ENCODE data around the gene LMX1A. TPM values are rescaled to one million over a fixed set of nuclear protein-coding genes. Genes with fewer than 3 reads are reported as not detected.

Gene LMX1A
- total RNA-seq, 2 experiments from 2014 or later = not detected

DNA sequence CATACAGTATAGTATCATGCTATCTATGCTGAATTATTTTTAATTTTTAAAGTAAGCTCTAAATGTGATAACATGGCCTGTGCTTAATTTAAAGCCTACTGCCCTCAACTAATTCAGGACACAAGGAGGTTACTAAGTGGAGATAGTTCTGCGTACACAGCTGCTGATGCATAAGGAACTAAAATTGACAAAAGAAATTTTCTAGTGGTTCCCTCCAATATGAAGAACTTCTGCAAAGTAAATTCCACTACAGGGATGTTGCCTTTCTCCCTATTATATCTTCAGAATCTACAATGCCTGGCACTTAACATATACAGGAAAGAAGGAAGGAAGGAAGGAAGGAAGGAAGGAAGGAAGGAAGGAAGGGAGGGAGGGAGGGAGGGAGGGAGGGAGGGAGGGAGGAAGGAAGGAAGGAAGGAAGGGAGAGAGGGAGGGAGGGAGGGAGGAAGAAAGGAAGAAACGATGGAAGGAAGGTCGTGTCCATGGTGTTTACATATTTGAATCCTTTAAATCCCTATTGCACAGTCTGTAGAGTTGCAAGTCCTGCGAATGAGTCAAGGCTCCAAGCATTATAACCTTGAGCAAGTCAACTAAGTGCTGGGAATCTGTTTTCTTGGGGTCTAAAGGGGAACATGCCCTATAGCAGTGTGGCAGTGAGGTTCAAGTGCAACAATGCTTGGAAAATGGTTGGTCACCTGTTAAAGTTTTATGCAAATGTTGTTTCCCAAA, 171.2 kb downstream of the LMX1A start:
- Mint-ChIP-seq H3K4me1 (ENCODE audit: low read depth) (no peaks in the 10 kb centered on the region), H3K27me3 (peaks cover 5% of the 10 kb centered on the region), H3K36me3 (ENCODE audit: low read depth) (no peaks in the 10 kb centered on the region), H3K4me3 (no peak overlapping the region), H3K27ac (no peak overlapping the region), H3K9me3 (peaks cover 15% of the 10 kb centered on the region)
- H3K4me1 ChIP-seq (ENCODE audit: insufficient read depth, low read length) = no peaks in the 10 kb centered on the region
- H3K27me3 ChIP-seq (ENCODE audit: control insufficient read depth in 1 of 2, insufficient read depth in 2 of 2, low read length in 2 of 2) = no peaks in the 10 kb centered on the region
- no peak for TF ChIP-seq CTCF (IDR thresholded peaks at IDR 0.05)
- no peak for DNase-seq
- no peak overlapping the region for H3K4me3 ChIP-seq (ENCODE audit: low read length)
- no peak for ATAC-seq (ENCODE audit: poor library complexity)
- H3K36me3 ChIP-seq (ENCODE audit: insufficient read depth, low read length) = no peaks in the 10 kb centered on the region
- no peak overlapping the region for H3K27ac ChIP-seq (ENCODE audit: low read depth in 1 of 2, low read length in 2 of 2)
- intact Hi-C loops (cut with DNase I, micrococcal nuclease) = no loop called here
- POLR2A ChIA-PET = no interaction called here
- peaks cover 0 to 9% of the 10 kb centered on the region in 2 experiments for H3K9me3 ChIP-seq (ENCODE audit: control insufficient read depth in 1 of 2, insufficient read depth in 1 of 2, low read length in 2 of 2)
- CTCF ChIA-PET = no interaction called here

- peaks cover 9% of the 10 kb centered on the region for H3K27me3 Mint-ChIP-seq
- POLR2A ChIA-PET = no interaction called here
- Histone ChIP-seq H3K27ac (ENCODE audit: low read depth in 1 of 2, low read length in 2 of 2) (no peak overlapping the region), H3K27me3 (ENCODE audit: control insufficient read depth in 1 of 2, insufficient read depth in 2 of 2, low read length in 2 of 2) (no peaks in the 10 kb centered on the region), H3K4me3 (ENCODE audit: low read length) (no peak overlapping the region), H3K4me1 (ENCODE audit: insufficient read depth, low read length) (no peaks in the 10 kb centered on the region), H3K9me3 (ENCODE audit: control insufficient read depth in 1 of 2, insufficient read depth in 1 of 2, low read length in 2 of 2) (peaks cover 0 to 9% of the 10 kb centered on the region in 2 experiments), H3K36me3 (ENCODE audit: insufficient read depth, low read length) (no peaks in the 10 kb centered on the region)
- no peak for ATAC-seq (ENCODE audit: poor library complexity)
- CTCF ChIA-PET = no interaction called here
- DNase-seq = no peak
- TF ChIP-seq CTCF (IDR thresholded peaks at IDR 0.05) = no peak
- intact Hi-C loops (cut with DNase I, micrococcal nuclease) = no loop called here
- H3K4me3 Mint-ChIP-seq = no peak overlapping the region
- H3K36me3 Mint-ChIP-seq (ENCODE audit: low read depth) = no peaks in the 10 kb centered on the region
- H3K4me1 Mint-ChIP-seq (ENCODE audit: low read depth) = no peaks in the 10 kb centered on the region
- no peak overlapping the region for H3K27ac Mint-ChIP-seq
- H3K9me3 Mint-ChIP-seq = peaks cover 15% of the 10 kb centered on the region
Measured at GRCh38 chr1:165182975-165183374, 173.5 kb downstream of the LMX1A start.

- H3K4me1 ChIP-seq (ENCODE audit: insufficient read depth, low read length) = no peaks in the 10 kb centered on the region
- H3K36me3 Mint-ChIP-seq (ENCODE audit: low read depth) = no peaks in the 10 kb centered on the region
- H3K9me3 Mint-ChIP-seq = peaks cover 15% of the 10 kb centered on the region
- no peak overlapping the region for H3K4me3 Mint-ChIP-seq
- peaks cover 0 to 9% of the 10 kb centered on the region in 2 experiments for H3K9me3 ChIP-seq (ENCODE audit: control insufficient read depth in 1 of 2, insufficient read depth in 1 of 2, low read length in 2 of 2)
- CTCF ChIA-PET = no interaction called here
- H3K27me3 Mint-ChIP-seq = peaks cover 11% of the 10 kb centered on the region
- intact Hi-C loops (cut with DNase I, micrococcal nuclease) = no loop called here
- ATAC-seq (ENCODE audit: poor library complexity) = no peak
- H3K27me3 ChIP-seq (ENCODE audit: control insufficient read depth in 1 of 2, insufficient read depth in 2 of 2, low read length in 2 of 2) = no peaks in the 10 kb centered on the region
- DNase-seq = no peak
- no peak overlapping the region for H3K4me3 ChIP-seq (ENCODE audit: low read length)
- H3K36me3 ChIP-seq (ENCODE audit: insufficient read depth, low read length) = no peaks in the 10 kb centered on the region
- POLR2A ChIA-PET = no interaction called here
- no peak overlapping the region for H3K27ac Mint-ChIP-seq
- H3K27ac ChIP-seq (ENCODE audit: low read depth in 1 of 2, low read length in 2 of 2) = no peak overlapping the region
- TF ChIP-seq CTCF (IDR thresholded peaks at IDR 0.05) = no peak
- H3K4me1 Mint-ChIP-seq (ENCODE audit: low read depth) = no peaks in the 10 kb centered on the region
Measured at GRCh38 chr1:165179306-165179705, 177.2 kb downstream of the LMX1A start.
